Measurements from ENCODE around the gene HBE1.
"Not testable (repeated sequence)": the region's sequence is repeated elsewhere in the genome, so short reads cannot be mapped to it uniquely, and the experiment has no call there.

HBE1 gene

DNA sequence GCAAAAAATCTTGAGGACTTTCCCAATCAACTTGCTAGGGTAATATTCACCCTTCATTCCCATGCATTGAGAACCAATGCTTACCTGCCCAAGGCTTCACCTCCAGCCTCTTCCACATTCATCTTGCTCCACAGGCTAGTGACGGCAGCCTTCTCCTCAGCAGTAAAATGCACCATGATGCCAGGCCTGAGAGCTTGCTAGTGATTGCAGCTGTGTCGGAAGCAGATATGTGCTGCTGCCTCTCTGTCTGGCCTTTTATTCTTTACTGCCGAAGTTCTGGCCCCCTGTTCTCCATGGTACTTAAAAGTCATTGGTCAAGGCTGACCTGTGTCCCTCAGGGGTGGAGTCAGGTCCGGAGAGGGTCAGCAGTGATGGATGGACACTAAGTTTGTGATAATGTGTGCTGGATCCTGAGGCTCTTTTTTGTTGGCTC lies at the start of gene HBE1:
Gene HBE1 (minus strand): TSS at position 231 of the 433 bp plus-strand sequence. CDS start 55 bp downstream, at position 176.
- H3K9me3 ChIP-seq (ENCODE audit: low read length), result no peaks in the 10 kb centered on the region
- no peak within 1 kb of the TSS for H3K4me3 ChIP-seq (ENCODE audit: low read length)
- H3K36me3 ChIP-seq (ENCODE audit: insufficient read depth, low read length), result no peaks in the 10 kb centered on the region
- H3K4me1 ChIP-seq (ENCODE audit: insufficient read depth, low read length), result no peaks in the 10 kb centered on the region
- no peaks in the 10 kb centered on the region for H3K27me3 ChIP-seq (ENCODE audit: insufficient read depth, low read length)
- no peak within 1 kb of the TSS for H2AFZ ChIP-seq (ENCODE audit: low read depth, low read length)

DNA sequence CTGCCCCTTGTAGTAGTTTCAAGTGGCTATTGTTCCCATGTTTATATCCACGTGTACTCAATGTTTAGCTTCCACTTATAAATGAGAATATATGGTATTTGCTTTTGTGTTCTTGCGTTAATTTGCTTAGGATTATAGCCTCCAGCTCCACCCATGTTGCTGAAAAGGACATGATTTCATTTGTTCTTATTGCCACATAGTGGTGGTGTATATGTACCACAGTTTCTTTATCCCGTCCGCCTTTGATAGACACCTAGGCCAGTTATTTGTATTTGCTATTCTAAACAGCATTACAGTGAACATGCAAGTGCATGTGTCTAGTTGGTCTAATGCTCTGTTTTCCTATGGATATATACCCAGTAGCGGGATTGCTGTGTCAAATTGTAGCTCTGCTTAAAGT lies 47.5 kb upstream of the HBE1 start:
- H3K4me3 ChIP-seq (ENCODE audit: low read length), result no peak overlapping the region
- H3K27me3 ChIP-seq (ENCODE audit: insufficient read depth, low read length), result no peaks in the 10 kb centered on the region
- H3K36me3 ChIP-seq (ENCODE audit: insufficient read depth, low read length), result no peaks in the 10 kb centered on the region
- no peak overlapping the region for H2AFZ ChIP-seq (ENCODE audit: low read depth, low read length)
- no peaks in the 10 kb centered on the region for H3K4me1 ChIP-seq (ENCODE audit: insufficient read depth, low read length)
- H3K9me3 ChIP-seq (ENCODE audit: low read length), result no peaks in the 10 kb centered on the region

DNA sequence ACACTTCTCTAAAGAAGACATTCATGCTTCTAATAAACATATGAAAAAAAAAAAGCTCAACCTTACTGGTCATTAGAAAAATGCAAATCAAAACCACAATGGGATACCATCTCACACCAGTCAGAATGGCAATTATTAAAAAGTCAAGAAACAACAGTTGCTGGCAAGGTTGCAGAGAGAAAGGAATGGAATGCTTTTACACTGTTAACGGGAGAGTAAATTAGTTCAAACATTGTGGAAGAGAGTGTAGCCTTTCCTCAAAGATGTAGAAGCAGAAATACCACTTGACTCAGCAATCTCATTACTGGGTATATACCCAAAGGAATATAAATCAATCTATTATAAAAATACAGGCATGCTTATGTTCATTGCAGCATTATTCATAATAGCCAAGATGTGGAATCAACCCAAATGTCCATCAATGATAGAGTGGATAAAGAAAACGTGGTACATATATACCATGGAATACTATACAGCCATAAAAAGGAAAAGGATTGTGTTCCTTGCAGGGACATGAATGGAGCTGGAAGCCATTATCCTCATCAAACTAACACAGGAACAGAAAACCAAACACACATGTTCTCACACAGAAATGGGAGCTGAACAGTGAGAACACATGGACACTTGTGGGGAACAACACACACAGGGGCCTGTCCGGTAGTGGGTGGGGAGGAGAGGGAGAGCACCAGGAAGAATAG lies 43.7 kb upstream of the HBE1 start:
- H3K36me3 ChIP-seq (ENCODE audit: insufficient read depth, low read length); H3K27me3 ChIP-seq (ENCODE audit: insufficient read depth, low read length); H3K9me3 ChIP-seq (ENCODE audit: low read length); H2AFZ ChIP-seq (ENCODE audit: low read depth, low read length); H3K4me1 ChIP-seq (ENCODE audit: insufficient read depth, low read length); H3K4me3 ChIP-seq (ENCODE audit: low read length): not testable (repeated sequence)

DNA sequence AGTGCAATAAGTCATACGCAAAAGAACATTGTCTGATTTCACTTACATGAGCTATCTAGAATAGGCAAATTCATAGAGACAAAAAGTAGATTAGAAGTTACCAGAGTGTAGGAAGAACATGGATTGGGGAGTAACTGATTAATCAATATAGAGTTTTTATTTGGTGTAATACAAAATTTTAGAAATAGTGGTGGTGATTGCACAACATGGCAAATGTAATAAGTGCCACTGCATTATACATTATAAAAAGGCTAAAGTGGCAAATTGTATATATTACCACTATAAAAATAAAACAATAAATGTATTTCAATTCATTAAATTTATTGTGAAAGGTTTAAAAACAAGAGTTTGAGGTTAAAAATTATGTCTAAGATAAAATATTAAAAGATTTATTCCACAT lies 40.7 kb upstream of the HBE1 start:
- Histone ChIP-seq H3K4me3 (ENCODE audit: low read length) (no peak overlapping the region), H3K36me3 (ENCODE audit: insufficient read depth, low read length) (no peaks in the 10 kb centered on the region), H2AFZ (ENCODE audit: low read depth, low read length) (no peak overlapping the region), H3K4me1 (ENCODE audit: insufficient read depth, low read length) (no peaks in the 10 kb centered on the region), H3K9me3 (ENCODE audit: low read length) (no peaks in the 10 kb centered on the region), H3K27me3 (ENCODE audit: insufficient read depth, low read length) (no peaks in the 10 kb centered on the region)

GRCh38 chr11:5307256-5308019 lies 37.7 kb upstream of the HBE1 start:
- no peak overlapping the region for H3K4me3 ChIP-seq (ENCODE audit: low read length)
- no peak overlapping the region for H2AFZ ChIP-seq (ENCODE audit: low read depth, low read length)
- no peaks in the 10 kb centered on the region for H3K36me3 ChIP-seq (ENCODE audit: insufficient read depth, low read length)
- no peaks in the 10 kb centered on the region for H3K9me3 ChIP-seq (ENCODE audit: low read length)
- H3K27me3 ChIP-seq (ENCODE audit: insufficient read depth, low read length), result no peaks in the 10 kb centered on the region
- H3K4me1 ChIP-seq (ENCODE audit: insufficient read depth, low read length), result no peaks in the 10 kb centered on the region

GRCh38 chr11:5304046-5304445 lies 34.3 kb upstream of the HBE1 start:
- Histone ChIP-seq H3K9me3 (ENCODE audit: low read length) (no peaks in the 10 kb centered on the region), H3K27me3 (ENCODE audit: insufficient read depth, low read length) (no peaks in the 10 kb centered on the region), H3K4me1 (ENCODE audit: insufficient read depth, low read length) (no peaks in the 10 kb centered on the region), H3K36me3 (ENCODE audit: insufficient read depth, low read length) (no peaks in the 10 kb centered on the region), H3K4me3 (ENCODE audit: low read length) (no peak overlapping the region), H2AFZ (ENCODE audit: low read depth, low read length) (no peak overlapping the region)

- no peaks in the 10 kb centered on the region for H3K4me1 ChIP-seq (ENCODE audit: insufficient read depth, low read length)
- H3K4me3 ChIP-seq (ENCODE audit: low read length), result no peak overlapping the region
- H3K27me3 ChIP-seq (ENCODE audit: insufficient read depth, low read length), result no peaks in the 10 kb centered on the region
- H2AFZ ChIP-seq (ENCODE audit: low read depth, low read length), result no peak overlapping the region
- H3K9me3 ChIP-seq (ENCODE audit: low read length), result no peaks in the 10 kb centered on the region
- H3K36me3 ChIP-seq (ENCODE audit: insufficient read depth, low read length), result no peaks in the 10 kb centered on the region
Measured at GRCh38 chr11:5303626-5304025, 33.9 kb upstream of the HBE1 start.

- Histone ChIP-seq H3K36me3 (ENCODE audit: insufficient read depth, low read length) (no peaks in the 10 kb centered on the region), H3K9me3 (ENCODE audit: low read length) (no peaks in the 10 kb centered on the region), H3K4me1 (ENCODE audit: insufficient read depth, low read length) (no peaks in the 10 kb centered on the region), H3K27me3 (ENCODE audit: insufficient read depth, low read length) (no peaks in the 10 kb centered on the region), H2AFZ (ENCODE audit: low read depth, low read length) (no peak within 1 kb of the TSS), H3K4me3 (ENCODE audit: low read length) (no peak within 1 kb of the TSS)
Measured at GRCh38 chr11:5301846-5302245, 32.1 kb upstream of the HBE1 start, which contains the start of gene OR51B4. Gene OR51B4, minus strand, starts transcription at chr11:5301946. Its CDS starts 0 bp downstream, at chr11:5301946.

GRCh38 chr11:5300251-5300650 lies 30.5 kb upstream of the HBE1 start:
- no peaks in the 10 kb centered on the region for H3K9me3 ChIP-seq (ENCODE audit: low read length)
- H2AFZ ChIP-seq (ENCODE audit: low read depth, low read length), result no peak overlapping the region
- H3K4me1 ChIP-seq (ENCODE audit: insufficient read depth, low read length), result no peaks in the 10 kb centered on the region
- no peaks in the 10 kb centered on the region for H3K27me3 ChIP-seq (ENCODE audit: insufficient read depth, low read length)
- no peak overlapping the region for H3K4me3 ChIP-seq (ENCODE audit: low read length)
- H3K36me3 ChIP-seq (ENCODE audit: insufficient read depth, low read length), result no peaks in the 10 kb centered on the region

DNA sequence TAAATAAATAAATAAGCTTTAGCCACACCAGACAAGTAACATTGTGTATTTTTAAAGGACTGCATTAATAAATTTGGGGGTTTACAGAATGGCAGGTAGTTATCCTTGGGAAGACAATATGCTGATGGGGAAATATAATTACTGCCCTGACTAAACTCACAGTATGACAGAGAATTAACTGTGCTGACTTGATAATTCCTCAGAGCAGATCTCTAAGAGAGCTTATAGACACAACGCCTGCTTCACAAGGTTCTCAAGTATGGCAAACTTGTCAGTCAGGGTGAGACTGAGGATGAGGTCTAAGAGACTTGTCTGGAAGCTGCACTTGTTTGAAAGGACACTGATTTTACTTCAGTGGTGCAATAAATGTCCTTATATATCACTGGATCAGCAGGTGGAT lies 28.7 kb upstream of the HBE1 start:
- H3K36me3 ChIP-seq (ENCODE audit: insufficient read depth, low read length), result no peaks in the 10 kb centered on the region
- no peaks in the 10 kb centered on the region for H3K9me3 ChIP-seq (ENCODE audit: low read length)
- no peaks in the 10 kb centered on the region for H3K27me3 ChIP-seq (ENCODE audit: insufficient read depth, low read length)
- H3K4me3 ChIP-seq (ENCODE audit: low read length), result no peak overlapping the region
- H3K4me1 ChIP-seq (ENCODE audit: insufficient read depth, low read length), result no peaks in the 10 kb centered on the region
- H2AFZ ChIP-seq (ENCODE audit: low read depth, low read length), result no peak overlapping the region

DNA sequence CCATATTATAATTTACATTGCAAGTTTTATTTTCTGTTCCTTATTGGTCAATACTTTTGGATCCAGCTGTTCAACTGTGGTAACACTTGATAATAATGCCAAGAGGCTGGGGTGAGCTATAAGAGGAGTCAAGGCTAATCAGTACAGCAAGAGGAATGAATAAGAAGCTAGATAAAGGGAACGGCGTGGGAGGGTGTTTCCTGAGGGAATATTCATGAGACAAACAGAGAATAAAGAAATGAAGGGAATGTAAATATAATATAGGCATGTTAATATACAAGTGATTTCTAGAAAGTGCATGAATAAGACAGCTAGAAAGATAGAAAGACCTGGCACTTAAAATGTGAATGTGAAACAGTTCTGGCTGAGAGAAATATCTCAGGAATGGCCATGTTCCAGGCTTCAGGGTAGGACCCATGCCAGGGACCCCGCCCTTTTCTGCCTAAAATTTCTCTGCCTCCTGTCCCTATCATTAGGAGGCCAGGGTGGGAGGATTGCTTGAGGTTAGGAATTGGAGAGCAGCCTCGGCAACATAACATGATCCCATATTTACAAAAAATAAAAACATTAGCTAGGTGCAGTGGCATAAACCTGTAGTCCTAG lies 28.1 kb upstream of the HBE1 start:
- Histone ChIP-seq H3K27me3 (ENCODE audit: insufficient read depth, low read length) (no peaks in the 10 kb centered on the region), H3K9me3 (ENCODE audit: low read length) (no peaks in the 10 kb centered on the region), H3K36me3 (ENCODE audit: insufficient read depth, low read length) (no peaks in the 10 kb centered on the region), H2AFZ (ENCODE audit: low read depth, low read length) (no peak overlapping the region), H3K4me1 (ENCODE audit: insufficient read depth, low read length) (no peaks in the 10 kb centered on the region), H3K4me3 (ENCODE audit: low read length) (no peak overlapping the region)

DNA sequence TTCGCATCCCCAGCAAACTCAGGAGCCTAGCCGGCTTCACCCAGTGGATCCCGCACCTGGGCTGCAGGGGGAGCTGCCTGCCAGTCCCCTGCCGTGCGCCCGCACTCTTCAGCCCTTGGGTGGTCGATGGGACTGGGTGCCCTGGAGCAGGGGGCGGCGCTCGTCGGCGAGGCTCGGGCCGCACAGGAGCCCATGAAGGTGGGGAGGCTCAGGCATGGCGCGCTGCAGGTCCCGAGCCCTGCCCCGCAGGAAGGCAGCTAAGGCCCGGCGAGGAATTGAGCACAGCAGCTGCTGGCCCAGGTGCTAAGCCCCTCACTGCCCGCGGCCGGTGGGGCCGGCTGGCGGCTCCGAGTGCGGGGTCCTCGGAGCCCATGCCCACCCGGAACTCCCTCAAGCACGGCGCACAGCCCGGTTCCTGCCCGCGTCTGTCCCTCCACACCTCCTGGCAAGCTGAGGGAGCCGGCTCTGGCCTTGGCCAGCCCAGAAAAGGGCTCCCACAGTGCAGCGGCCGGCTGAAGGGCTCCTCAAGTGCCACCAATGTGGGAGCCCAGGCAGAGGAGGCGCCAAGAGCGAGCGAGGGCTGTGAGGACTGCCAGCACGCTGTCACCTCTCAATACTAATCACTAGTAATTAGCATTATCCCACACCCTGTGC lies 24.7 kb upstream of the HBE1 start:
- not testable (repeated sequence) for H3K4me3 ChIP-seq (ENCODE audit: low read length); H3K36me3 ChIP-seq (ENCODE audit: insufficient read depth, low read length); H3K27me3 ChIP-seq (ENCODE audit: insufficient read depth, low read length); H2AFZ ChIP-seq (ENCODE audit: low read depth, low read length); H3K4me1 ChIP-seq (ENCODE audit: insufficient read depth, low read length); H3K9me3 ChIP-seq (ENCODE audit: low read length)

DNA sequence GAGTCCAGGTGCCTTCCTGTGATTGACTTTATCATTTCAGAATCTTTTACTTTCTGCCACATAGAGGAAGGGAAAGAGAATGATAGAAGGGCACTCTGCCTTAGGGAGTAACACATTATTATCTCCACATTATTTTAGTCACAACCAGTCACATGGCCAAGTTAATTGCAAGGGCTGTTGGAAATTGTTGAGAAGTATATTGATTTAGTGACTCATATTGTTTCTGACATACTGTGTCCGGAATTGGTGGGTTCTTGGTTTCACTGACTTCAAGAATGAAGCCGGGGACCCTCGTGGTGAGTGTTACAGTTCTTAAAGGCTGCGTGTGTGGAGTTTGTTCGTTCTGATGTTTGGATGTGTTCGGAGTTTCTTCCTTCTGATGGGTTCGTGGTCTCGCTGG lies 23.3 kb upstream of the HBE1 start:
- Histone ChIP-seq H3K4me3 (ENCODE audit: low read length) (no peak overlapping the region), H3K36me3 (ENCODE audit: insufficient read depth, low read length) (no peaks in the 10 kb centered on the region), H3K27me3 (ENCODE audit: insufficient read depth, low read length) (no peaks in the 10 kb centered on the region), H3K4me1 (ENCODE audit: insufficient read depth, low read length) (no peaks in the 10 kb centered on the region), H3K9me3 (ENCODE audit: low read length) (no peaks in the 10 kb centered on the region), H2AFZ (ENCODE audit: low read depth, low read length) (no peak overlapping the region)

All from neuron (in vitro differentiated cells).